GM12864 (cell line): Measurements from ENCODE around the gene CENPVL2.
"Not testable (repeated sequence)": the region's sequence is repeated elsewhere in the genome, so short reads cannot be mapped to it uniquely, and the experiment has no call there.

ENCODE experiments used
- DNase-seq: peaks from one replicate; pipeline ENCODE4 v3.0.0-alpha.2; 2011; ENCODE audit warnings: low read depth
- H3K4me3 ChIP-seq: 2 replicates; pipeline ENCODE4 v1.5.1; 2011; ENCODE audit warnings: mild to moderate bottlenecking, low read depth, low read length, control low read depth
- CTCF ChIP-seq: IDR thresholded peaks from 2 replicates; pipeline ENCODE4 v1.5.1; 2011; ENCODE audit warnings: low read depth, mild to moderate bottlenecking, moderate library complexity, low read length, control low read depth, inconsistent platforms; ENCODE audit errors: missing control alignments

Gene CENPVL2

GRCh38 chrX:51643377-51643776, 39.3 kb downstream of the CENPVL2 start:
- no peak for TF ChIP-seq CTCF
- H3K4me3 ChIP-seq: no peak overlapping the region
- no peak for DNase-seq

- no peak for DNase-seq
- H3K4me3 ChIP-seq: no peak overlapping the region
- peak; percentile 33 for TF ChIP-seq CTCF
Observed at GRCh38 chrX:51641421-51642021, 41.1 kb downstream of the CENPVL2 start.

GRCh38 chrX:51636511-51636910, 46.1 kb downstream of the CENPVL2 start:
- DNase-seq, H3K4me3 ChIP-seq: not testable (repeated sequence)
